ENCODE data around the gene SH3RF1.

Gene SH3RF1

DNA sequence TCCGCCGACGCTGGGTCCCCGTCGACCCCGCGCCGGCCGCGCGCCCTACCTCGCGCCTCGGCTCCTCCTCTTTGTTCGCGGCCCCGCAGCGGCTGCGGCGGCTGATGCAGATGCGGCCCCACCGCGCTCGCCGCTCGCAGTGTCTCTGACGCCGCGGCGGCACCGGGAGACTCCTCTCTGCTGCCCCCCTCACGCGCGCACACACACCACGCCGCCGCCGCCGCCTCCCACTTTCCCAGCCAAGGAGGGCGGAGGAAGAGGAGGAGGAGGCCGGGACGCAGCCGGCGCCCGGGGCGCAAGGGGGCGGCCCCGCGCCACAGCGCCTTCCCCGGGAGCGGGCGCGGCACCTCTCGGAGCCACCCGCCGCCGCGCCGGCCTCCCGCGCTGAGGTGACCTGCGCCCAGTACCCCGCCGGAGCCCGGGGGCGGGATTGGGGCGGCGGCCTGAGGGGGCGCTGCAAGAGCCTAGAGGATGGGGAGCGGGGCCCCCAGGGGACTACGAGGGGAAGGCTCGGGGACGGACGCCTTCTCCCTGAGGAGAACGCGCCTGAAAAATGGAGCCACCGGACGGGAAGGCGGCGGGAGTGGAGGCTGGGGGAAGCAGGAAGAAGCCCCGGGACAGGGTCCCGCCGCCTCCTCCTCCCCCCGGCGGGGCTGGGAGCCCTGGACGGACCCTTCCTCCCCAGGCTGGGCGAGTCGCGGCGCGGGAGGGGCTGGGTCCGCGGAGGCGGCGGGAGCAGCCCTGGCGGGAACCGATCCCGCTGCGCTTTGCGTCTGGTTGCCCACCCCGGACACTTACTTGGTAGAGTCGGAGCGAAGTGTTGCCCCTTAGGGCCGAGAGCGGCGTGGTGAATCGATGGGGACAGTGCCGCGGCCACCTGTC is at the start of gene SH3RF1:
Gene SH3RF1 (minus strand): TSS at position 147 of the 882 bp plus-strand sequence. CDS start 1,744 bp downstream, outside the sequence.
- DNase-seq (ENCODE audit: extremely low read depth, low read depth) = peak; percentile 79

DNA sequence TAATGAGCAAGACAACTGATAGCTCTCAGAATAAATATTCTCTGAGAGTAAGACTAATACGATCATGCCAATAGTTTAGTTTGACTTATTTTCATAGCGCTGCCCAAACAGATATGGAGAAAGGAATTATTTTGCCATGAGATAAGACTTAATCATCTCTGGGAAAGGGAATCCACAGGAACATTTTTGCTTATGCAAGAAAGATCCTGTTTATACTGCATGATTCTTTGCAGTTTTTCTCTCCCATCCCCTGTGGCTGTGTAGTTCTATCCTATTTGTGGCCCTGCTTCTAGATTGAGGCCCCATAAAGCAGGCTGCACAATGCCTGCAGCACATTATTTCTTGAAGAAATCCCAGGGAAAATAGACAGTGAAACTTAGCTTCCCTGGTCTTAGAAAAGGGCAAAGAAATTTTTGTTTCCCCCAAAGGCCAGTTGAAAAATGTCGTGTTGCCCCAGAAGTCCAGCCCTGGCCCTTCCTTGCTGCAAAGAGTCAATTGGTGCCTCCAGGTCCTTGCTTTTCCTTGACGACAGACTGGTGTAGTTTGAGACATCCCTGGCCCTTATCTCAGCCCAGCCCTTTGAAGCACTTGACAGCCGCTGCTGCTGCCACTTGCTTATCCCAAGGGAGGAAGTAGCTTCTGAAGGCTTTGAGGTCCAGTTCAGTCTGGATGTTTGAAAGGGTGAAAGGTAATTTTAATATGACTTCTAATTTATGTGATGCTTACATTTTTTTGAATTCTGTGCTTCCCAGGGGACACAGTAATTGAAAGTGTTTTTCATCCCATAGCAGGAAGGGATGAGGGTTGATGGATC is 45.0 kb upstream of the SH3RF1 start:
- TF ChIP-seq, protein P1, sequence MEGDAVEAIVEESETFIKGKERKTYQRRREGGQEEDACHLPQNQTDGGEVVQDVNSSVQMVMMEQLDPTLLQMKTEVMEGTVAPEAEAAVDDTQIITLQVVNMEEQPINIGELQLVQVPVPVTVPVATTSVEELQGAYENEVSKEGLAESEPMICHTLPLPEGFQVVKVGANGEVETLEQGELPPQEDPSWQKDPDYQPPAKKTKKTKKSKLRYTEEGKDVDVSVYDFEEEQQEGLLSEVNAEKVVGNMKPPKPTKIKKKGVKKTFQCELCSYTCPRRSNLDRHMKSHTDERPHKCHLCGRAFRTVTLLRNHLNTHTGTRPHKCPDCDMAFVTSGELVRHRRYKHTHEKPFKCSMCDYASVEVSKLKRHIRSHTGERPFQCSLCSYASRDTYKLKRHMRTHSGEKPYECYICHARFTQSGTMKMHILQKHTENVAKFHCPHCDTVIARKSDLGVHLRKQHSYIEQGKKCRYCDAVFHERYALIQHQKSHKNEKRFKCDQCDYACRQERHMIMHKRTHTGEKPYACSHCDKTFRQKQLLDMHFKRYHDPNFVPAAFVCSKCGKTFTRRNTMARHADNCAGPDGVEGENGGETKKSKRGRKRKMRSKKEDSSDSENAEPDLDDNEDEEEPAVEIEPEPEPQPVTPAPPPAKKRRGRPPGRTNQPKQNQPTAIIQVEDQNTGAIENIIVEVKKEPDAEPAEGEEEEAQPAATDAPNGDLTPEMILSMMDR (IDR thresholded peaks at IDR 0.05; ENCODE audit: low read depth, low read length) = no peak
- no peak for DNase-seq (ENCODE audit: extremely low read depth, low read depth)

More for the DNA sequence above, at the start of gene SH3RF1:
- TF ChIP-seq, protein P1 (IDR thresholded peaks at IDR 0.05; ENCODE audit: low read depth, low read length) = no peak; the same call in 1 of the 2 replicates

DNA sequence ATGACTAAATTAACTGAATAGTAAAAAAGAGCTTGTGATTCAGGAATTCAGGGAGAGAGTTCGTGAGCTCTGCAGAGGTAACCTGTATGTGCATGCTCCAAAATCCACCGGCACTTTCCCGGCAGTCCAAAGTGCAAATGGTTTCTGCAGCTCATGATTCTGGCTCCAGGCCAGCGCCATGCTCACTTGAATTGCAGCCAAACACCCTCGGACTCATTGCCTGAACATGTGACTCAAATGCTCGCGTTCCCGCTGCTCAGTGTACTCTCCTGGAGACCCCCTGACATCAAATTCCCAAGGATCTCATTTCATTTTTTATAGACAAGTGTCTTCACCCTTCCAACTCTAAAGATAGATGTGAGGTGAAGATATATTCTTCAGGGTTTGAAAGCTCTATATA is 44.1 kb upstream of the SH3RF1 start:
- TF ChIP-seq, protein P1 (IDR thresholded peaks at IDR 0.05; ENCODE audit: low read depth, low read length) = no peak
- DNase-seq (ENCODE audit: extremely low read depth, low read depth) = no peak

DNA sequence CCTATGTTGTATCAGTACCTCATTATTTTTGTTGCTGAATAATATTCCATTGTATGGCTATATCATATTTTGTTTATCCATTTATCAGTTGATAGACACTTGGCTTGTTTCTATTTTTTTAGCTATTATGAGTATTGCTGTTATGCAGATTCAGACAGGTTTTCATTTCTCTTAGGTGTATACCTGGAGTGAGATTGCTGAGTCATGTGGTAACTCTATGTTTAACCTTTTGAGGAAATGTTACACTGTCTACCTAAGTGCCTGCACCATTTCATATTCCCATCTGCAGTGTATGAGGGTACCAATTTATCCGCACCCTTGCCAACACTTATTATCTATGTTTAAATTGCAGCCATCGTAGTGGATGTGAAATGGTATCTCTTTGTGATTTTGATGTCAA is 43.0 kb upstream of the SH3RF1 start:
- TF ChIP-seq, protein P1 (IDR thresholded peaks at IDR 0.05; ENCODE audit: low read depth, low read length) = no peak
- no peak for DNase-seq (ENCODE audit: extremely low read depth, low read depth)

DNA sequence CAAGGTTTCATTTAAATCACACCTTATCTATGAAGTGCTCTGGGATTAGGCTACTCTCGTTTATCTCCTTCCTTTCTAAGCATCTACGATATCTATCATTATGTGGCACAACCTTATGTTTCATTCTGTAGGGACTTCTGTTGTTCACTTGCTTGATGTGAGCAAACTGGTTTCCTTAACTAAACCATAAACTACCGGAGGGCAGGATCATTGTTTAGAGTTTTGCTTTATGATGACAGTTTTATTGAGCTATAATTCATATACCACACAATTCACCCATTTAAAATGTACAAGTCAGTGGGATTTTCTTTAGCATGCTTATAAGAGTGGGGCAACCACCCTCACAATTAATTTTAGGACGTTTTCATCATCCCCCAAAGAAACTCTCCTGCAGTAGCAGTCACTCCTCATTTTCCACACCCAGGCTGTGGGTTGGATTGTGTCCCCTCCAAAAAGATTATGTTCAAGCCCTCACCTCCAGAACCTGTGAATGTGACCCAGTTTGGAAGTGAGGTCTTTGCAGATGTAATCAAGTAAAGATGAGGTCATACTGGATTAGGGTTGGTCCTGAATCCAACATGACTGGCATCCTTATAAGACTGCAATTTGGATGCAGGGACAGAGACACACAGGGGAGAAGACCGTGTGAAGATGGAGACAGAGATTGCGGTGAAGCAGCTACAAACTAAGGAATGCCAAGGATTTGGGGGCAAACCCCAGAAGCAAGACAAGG is 42.1 kb upstream of the SH3RF1 start:
- TF ChIP-seq, protein P1 (IDR thresholded peaks at IDR 0.05; ENCODE audit: low read depth, low read length) = no peak
- no peak for DNase-seq (ENCODE audit: extremely low read depth, low read depth)

DNA sequence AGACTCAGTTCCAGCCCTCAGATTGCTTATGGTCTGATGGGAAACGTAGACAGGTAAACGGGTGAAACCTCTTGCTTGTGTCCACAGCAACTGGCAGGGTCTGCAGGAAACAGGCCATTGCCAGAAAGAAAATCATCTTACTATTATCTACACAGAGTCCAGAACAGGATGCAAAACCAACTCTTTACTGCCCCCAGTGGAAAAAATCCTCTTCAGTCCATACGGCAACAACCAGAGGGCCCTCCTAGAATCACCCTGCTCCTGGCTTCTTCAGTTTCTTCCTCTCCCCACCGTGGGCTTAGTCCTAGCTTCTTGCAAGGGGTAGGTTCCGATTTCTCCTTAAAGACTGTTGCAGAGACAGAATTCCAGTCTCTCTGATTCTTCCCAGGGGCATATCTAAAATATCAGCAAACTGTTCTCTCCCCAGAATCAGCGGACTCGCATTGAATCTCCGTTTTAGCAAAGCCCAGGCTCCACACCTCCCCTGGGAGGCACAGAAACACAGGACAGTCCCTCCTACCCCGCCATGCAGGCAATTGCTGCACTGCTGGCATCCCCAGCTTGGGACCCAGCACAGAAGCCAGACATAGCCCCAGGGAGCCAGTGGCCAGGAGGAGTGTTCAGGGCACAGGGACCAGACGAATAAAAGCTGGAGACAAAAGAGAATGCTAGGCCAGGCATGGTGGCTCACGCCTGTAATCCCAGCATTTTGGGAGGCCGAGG is 41.0 kb upstream of the SH3RF1 start:
- DNase-seq (ENCODE audit: extremely low read depth, low read depth) = no peak
- TF ChIP-seq, protein P1 (IDR thresholded peaks at IDR 0.05; ENCODE audit: low read depth, low read length) = peak; percentile 30
